HepG2 (cell line): ENCODE results near the gene ACOXL. TPM values are rescaled to one million over a fixed set of nuclear protein-coding genes. Genes with fewer than 3 reads are reported as not detected.
A peak's percentile ranks its signal among the peaks of the same experiment; 100 is the strongest.

Experiments used
- ARID5B ChIP-seq: IDR thresholded peaks from 2 replicates; pipeline ENCODE4 v1.4.0; 2020; ENCODE audit warnings: mild to moderate bottlenecking, missing genetic modification reagents
- ELK4 ChIP-seq: sonication (generic); formaldehyde crosslinking; IDR thresholded peaks from 2 replicates; pipeline ENCODE4 v1.9.0; 2021; ENCODE audit warnings: missing genetic modification reagents, borderline replicate concordance
- HMGXB4 ChIP-seq, 2 experiments: sonication (generic) in 1 of 2; formaldehyde crosslinking in 1 of 2; IDR thresholded peaks; 2 replicates each; pipeline versions ENCODE4 v1.4.0 to v1.6.1; 2018 to 2020; ENCODE audit warnings: missing genetic modification reagents in 2 of 2, borderline replicate concordance in 1 of 2, low read depth in 1 of 2, mild to moderate bottlenecking in 1 of 2, missing biosample characterization in 1 of 2
- JUN ChIP-seq: sonication (generic); formaldehyde crosslinking; IDR thresholded peaks from 2 replicates; pipeline ENCODE4 v1.4.0; 2020; ENCODE audit warnings: mild to moderate bottlenecking, missing genetic modification reagents
- JUND ChIP-seq: sonication (generic); formaldehyde crosslinking; IDR thresholded peaks from 2 replicates; pipeline ENCODE4 v1.8.0; 2022; ENCODE audit warnings: mild to moderate bottlenecking, missing genetic modification reagents
- MTF2 ChIP-seq: sonication (generic); formaldehyde crosslinking; IDR thresholded peaks from 2 replicates; pipeline ENCODE4 v1.5.0; 2020; ENCODE audit warnings: missing genetic modification reagents, borderline replicate concordance
- NFE2L1 ChIP-seq: sonication (generic); formaldehyde crosslinking; IDR thresholded peaks from 2 replicates; pipeline ENCODE4 v1.4.0; 2020; ENCODE audit warnings: missing genetic modification reagents, mild to moderate bottlenecking, borderline replicate concordance
- RAD21 ChIP-seq: fragments of 450-650 bp; formaldehyde crosslinking; IDR thresholded peaks from 2 replicates; pipeline ENCODE4 v1.5.0; 2020; ENCODE audit warnings: mild to moderate bottlenecking
- REXO4 ChIP-seq: sonication (generic); formaldehyde crosslinking; IDR thresholded peaks from 2 replicates; pipeline ENCODE4 v1.8.0; 2022; ENCODE audit warnings: missing genetic modification reagents, mild to moderate bottlenecking, borderline replicate concordance
- SSRP1 ChIP-seq: IDR thresholded peaks from 2 replicates; pipeline ENCODE4 v1.6.1; 2016; ENCODE audit warnings: control low read depth
- ZNF350 ChIP-seq: sonication (generic); formaldehyde crosslinking; IDR thresholded peaks from 2 replicates; pipeline ENCODE4 v1.4.0; 2020; ENCODE audit warnings: mild to moderate bottlenecking, low read depth, missing genetic modification reagents, borderline replicate concordance
- ZNF451 ChIP-seq: sonication (generic); formaldehyde crosslinking; IDR thresholded peaks from 2 replicates; pipeline ENCODE4 v1.5.0; 2020; ENCODE audit warnings: mild to moderate bottlenecking, missing genetic modification reagents
- ZNF569 ChIP-seq: sonication (generic); formaldehyde crosslinking; IDR thresholded peaks from 2 replicates; pipeline ENCODE4 v1.5.0; 2020; ENCODE audit warnings: mild to moderate bottlenecking, missing genetic modification reagents, moderate library complexity, borderline replicate concordance
- ZNF703 ChIP-seq: sonication (generic); formaldehyde crosslinking; IDR thresholded peaks from 2 replicates; pipeline ENCODE4 v1.5.1; 2020; ENCODE audit warnings: missing genetic modification reagents, mild to moderate bottlenecking, moderate library complexity, borderline replicate concordance
- ZNF777 ChIP-seq: sonication (generic); formaldehyde crosslinking; IDR thresholded peaks from 2 replicates; pipeline ENCODE4 v1.4.0; 2020; ENCODE audit warnings: missing genetic modification reagents
- ZNF816 ChIP-seq: sonication (generic); formaldehyde crosslinking; IDR thresholded peaks from 2 replicates; pipeline ENCODE4 v1.8.0; 2022; ENCODE audit warnings: missing genetic modification reagents, mild to moderate bottlenecking, borderline replicate concordance
- polyA plus RNA-seq, 8 experiments: library from polyadenylated mRNA; depleted of rRNA in 3 of 8; stranded (reverse) in 7 of 8; unstranded in 1 of 8; fragments of >200 nt; fragmentation: Illumina TruSeq in 4 of 8; extraction: Trizol in 4 of 8; gene quantifications; 2 replicates each; pipeline versions ENCODE4 v1.2.1 to v1.2.3, GENCODE V29; 2011 to 2016; ENCODE audit warnings: low read depth in 4 of 8, missing spikeins in 1 of 8, mixed read lengths in 1 of 8; ENCODE audit not compliant: insufficient read depth in 1 of 8
- total RNA-seq, 5 experiments: library from RNA; depleted of rRNA; stranded (reverse); fragments of >200 nt; fragmentation: Illumina TruSeq; extraction: Trizol; gene quantifications; 2 replicates each; pipeline ENCODE4 v1.2.3, GENCODE V29; 2016; ENCODE audit warnings: low read depth in 1 of 5
- TF ChIP-seq, protein P1 (sequence below): sonication (generic); formaldehyde crosslinking; IDR thresholded peaks from 2 replicates; pipeline ENCODE4 v1.8.0; 2023; ENCODE audit warnings: mild to moderate bottlenecking, missing genetic modification reagents
- TF ChIP-seq, protein P2 (sequence below): sonication (generic); formaldehyde crosslinking; IDR thresholded peaks from 2 replicates; pipeline ENCODE4 v1.8.0; 2022; ENCODE audit warnings: mild to moderate bottlenecking, missing genetic modification reagents, moderate library complexity

Gene ACOXL
- total and polyA plus RNA-seq, 2 of the 13 experiments (the other 11 are each of a cell fraction or from before 2014, with no cell fraction given) = not detected

DNA sequence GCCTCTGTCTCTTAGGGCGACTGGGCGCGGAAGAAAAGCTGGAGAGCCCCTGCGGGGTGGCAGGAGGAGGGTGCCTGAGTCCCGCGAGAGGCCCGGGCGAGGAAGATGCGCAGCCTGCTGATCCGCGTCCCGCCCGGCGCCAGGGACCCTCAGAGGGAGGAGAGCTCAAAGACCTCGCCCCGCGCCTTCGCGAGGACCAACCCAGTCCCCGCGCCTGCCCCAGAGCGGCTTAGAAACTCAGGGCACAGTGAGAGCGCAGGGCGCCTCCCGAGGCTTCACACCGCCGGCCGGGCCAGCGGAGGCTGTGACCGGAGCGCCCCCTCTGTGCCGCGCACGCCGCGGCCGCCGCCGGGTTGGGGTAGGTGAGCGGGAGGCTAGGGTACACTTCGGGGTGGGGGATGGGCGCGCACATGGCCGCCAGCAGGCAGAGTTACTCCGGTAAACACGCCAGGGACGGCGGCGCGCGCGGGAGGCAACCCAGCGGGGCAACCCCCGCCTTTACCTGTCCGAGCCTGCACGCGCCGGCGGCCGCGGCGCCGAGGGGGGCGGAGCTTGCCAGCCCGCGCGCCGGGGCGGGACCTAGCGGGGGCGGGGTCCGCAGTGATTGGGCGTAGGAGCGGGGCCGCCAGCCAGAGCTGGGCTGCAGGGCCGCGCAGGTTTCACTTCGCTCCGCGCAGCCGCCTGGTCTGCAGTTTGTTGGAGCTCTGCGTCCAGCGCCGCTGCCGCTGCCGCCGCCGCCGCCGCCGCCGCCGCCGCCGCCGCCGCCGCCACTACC lies 388.1 kb downstream of the ACOXL start, which contains the start of gene BCL2L11 (continued):
- TF ChIP-seq, protein P1, sequence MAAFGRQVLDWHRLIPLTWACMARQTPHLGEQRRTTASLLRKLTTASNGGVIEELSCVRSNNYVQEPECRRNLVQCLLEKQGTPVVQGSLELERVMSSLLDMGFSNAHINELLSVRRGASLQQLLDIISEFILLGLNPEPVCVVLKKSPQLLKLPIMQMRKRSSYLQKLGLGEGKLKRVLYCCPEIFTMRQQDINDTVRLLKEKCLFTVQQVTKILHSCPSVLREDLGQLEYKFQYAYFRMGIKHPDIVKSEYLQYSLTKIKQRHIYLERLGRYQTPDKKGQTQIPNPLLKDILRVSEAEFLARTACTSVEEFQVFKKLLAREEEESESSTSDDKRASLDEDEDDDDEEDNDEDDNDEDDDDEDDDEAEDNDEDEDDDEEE (CRISPR knock-in tag) = peak; percentile 88
- TF ChIP-seq ELK4 (no peak), JUN (peak; percentile 88), ARID5B (CRISPR knock-in tag) (peak; percentile 88), ZNF703 (CRISPR knock-in tag) (peak; percentile 97), NFE2L1 (CRISPR knock-in tag) (no peak), ZNF777 (CRISPR knock-in tag) (peak; percentile 79), MTF2 (CRISPR knock-in tag) (peak; percentile 100; the same call in 1 of the 2 replicates), ZNF569 (peak; percentile 98; the same call in 1 of the 2 replicates), ZNF350 (peak; percentile 43), ZNF451 (CRISPR knock-in tag) (peak; percentile 96), REXO4 (CRISPR knock-in tag) (peak; percentile 68; the same call in 1 of the 2 replicates), HMGXB4 (CRISPR knock-in tag; IDR thresholded peaks at IDR 0.05; ENCODE audit: borderline replicate concordance in 1 of 2, low read depth in 1 of 2) (peak; percentile 93 to 95), ZNF816 (CRISPR knock-in tag) (peak; percentile 96), RAD21 (CRISPR knock-in tag) (peak; percentile 74), SSRP1 (CRISPR knock-in tag) (no peak), JUND (CRISPR knock-in tag) (peak; percentile 69)
- TF ChIP-seq, protein P2, sequence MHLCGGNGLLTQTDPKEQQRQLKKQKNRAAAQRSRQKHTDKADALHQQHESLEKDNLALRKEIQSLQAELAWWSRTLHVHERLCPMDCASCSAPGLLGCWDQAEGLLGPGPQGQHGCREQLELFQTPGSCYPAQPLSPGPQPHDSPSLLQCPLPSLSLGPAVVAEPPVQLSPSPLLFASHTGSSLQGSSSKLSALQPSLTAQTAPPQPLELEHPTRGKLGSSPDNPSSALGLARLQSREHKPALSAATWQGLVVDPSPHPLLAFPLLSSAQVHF (CRISPR knock-in tag) = 0 out of 2 replicates have a peak, but pooled peaks have one; percentile 62
